HG03432 (cell line): Measurements from ENCODE around the gene ADAMTS2.

Experiments used
- ATAC-seq: cut with Tn5 transposase; IDR thresholded peaks from one replicate; pipeline ENCODE4 v1.9.1; 2021; ENCODE audit warnings: mild to moderate bottlenecking, moderate library complexity; ENCODE audit not compliant: unreplicated experiment

Gene ADAMTS2

DNA sequence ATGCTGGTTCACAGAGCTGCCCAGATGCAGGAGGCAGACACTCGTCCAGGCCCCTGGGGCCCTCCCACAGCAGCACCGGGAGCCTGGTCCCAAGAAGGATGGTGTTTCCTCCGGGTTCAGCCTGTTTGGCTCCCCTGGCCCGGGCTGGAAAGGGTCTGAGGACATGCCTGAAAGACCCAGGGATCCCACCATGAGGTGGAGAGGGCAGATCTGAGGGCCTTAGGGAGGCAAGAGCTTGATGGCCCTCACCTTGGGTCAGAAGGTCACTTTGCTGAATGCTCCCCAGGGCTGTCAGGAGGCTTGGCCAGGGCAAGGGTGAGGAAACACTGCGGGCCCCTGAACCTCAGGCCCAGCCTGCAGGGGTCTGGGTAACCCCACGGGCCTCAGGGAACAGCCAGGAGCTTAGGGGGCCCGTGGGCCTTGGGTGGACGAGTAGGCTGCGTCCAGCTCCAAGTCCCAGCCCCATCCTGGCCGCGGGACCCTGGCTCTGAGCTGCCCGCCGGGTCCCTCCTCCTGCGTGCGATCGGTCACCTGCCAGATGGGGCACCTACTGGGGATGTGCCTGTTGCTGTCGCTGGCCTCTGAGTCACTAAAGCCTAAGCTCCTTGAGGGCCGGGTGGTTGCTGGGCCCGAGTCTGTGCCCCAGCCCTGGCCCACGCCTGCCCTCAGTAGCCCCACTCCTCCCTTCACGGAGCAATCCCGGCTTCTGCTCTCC is 178.9 kb downstream of the ADAMTS2 start:
- no peak for ATAC-seq

DNA sequence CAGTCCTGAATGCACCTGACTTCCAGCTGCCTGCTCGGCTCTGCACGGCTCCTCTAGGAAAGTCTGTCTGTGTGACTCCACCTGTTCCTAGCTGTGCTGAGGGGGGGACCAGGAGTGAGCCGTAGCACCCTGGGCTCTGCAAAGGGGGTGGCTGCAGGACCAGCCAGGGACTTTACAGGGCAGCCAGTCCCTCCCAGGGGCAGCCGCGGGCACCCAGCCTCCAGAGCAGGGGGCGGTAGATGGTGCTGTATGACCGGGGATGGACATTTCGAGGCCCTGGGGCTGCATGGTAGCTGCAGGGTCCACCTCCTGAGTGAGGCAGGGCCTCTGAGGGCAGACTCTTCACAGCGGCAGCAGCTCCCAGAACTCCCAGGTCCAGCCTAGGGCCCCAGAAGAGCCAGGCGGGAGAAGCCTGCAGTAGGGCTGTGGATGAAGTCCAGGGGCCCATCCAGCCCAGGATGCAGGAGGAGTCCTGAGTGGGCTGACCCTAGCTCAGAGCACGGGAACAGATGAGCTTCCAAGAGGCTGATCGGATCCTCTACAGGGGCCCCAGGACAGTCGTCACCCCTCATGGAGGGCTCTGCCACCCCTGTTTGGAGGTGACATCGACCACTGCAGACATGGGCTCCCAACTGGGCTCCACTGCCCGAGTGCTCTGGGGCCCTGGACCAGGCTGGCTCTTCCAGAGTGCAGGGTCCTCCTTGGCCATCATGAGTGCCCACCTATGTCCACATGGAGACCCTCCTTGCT is 179.7 kb downstream of the ADAMTS2 start:
- ATAC-seq, result no peak

DNA sequence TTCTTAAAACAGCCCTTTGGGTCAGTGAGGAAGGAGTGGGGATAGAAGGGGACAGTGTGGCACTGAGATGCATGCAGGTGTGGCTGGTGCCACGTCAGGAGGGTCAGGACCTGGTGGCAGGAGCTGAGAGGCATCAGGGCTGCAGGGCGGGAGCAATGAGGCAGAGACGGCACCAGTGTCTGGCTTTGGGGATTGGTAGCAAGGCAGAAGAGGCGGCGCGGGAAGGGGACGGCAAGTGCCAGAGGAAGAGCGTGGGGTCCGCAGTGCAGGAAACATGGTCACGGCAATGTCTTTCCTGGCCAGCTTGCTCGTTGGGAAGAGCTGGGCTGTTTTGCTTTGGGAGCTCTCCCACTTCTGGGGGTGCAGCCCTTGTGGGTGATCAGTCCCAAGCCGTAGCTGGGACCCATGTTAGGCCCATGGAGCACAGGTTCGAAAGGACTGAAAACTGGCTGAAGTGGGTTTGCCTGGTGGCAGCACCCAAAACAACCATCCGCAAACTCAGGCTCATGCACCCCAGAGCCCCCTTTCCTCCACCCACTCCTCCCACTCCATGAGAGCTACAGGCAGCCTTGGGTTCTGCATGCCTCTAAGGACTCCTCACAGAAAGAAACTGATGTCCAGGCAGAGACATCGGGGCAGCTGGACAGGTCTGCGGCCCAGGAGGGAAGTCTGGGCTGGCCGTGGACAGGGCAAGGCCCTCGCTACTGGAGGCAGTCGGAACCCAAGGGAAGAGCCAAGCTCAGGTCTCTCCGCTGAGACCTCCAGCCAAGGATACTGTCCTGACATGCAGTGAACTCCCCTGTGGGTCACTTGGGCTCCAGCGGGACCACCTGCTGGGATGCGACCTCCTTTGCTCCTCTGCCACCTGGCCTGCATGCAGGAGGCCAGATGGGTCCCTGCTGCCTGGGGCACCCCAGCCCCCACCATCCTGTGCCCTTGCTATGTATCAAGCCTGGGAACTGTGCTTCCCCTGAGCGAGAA is 180.6 kb downstream of the ADAMTS2 start:
- no peak for ATAC-seq

GRCh38 chr5:179163236-179164155 is 181.8 kb downstream of the ADAMTS2 start:
- ATAC-seq, result no peak

GRCh38 chr5:179162351-179163235 is 182.7 kb downstream of the ADAMTS2 start:
- ATAC-seq, result no peak

DNA sequence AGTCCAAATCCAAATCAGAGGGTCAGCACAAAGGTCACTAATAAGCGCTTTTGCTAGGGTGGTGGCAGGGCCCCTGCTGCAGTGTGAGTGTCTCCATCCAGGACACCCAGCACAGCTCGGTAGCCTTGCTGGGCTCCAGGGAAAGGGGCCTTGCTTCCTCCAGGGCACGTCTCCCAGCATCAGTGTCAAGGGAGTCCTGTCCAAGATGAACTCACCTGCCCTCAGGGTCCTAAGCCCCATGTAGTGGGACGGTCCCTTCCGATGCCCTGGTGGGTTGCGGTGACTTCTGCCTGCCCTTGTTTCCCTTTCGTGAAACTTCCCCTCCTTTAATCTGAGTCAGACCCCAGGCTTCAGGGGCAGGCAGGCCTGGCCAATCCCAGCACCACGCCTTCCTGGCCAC is 183.4 kb downstream of the ADAMTS2 start:
- ATAC-seq, result no peak

DNA sequence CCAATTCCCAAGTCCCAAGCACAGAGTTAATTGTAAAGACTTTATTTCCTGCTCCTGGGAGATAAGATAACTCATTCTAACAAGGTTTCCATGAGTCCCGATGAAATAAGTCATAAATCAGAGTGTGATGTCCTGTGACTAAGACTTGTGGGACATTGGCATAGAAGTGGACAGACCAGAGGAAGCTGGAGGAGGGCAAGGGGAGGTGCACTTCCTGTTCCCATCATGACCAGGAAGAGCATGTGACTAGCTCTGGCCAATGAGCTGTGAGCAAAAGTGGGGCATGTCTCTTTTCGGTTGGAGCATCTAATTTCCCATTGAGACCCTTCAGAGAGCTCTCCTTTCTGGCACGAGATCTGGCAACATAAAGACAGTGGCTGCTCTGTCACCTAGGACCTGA is 184.7 kb downstream of the ADAMTS2 start:
- no peak for ATAC-seq

GRCh38 chr5:179158556-179158955 is 186.7 kb downstream of the ADAMTS2 start:
- no peak for ATAC-seq

GRCh38 chr5:179154991-179155955 is 190.0 kb downstream of the ADAMTS2 start:
- no peak for ATAC-seq

GRCh38 chr5:179154346-179154990 is 190.8 kb downstream of the ADAMTS2 start:
- no peak for ATAC-seq

GRCh38 chr5:179153921-179154345 is 191.3 kb downstream of the ADAMTS2 start:
- ATAC-seq, result no peak

- ATAC-seq, result no peak
Observed at GRCh38 chr5:179153341-179153901, 191.8 kb downstream of the ADAMTS2 start.

DNA sequence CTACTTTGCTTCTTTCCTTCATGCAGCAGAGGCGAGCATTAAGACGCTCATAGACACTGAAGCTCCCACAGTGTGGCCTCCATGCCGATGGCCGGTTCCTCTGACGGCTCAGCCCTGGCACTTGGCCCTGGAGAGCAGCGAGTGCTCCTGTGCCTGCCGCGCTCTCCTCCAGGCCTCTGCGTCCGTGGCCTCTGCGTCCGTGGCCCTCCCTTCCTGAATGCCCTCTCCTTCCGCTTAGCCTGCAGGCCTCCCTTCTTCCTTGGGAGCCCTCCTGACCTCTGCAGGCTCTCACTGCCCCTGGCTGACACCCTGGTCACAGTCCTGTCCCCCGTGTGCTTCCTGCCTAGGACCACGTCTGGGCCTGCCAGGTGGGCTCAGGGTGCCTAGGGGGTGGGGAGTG is 192.3 kb downstream of the ADAMTS2 start:
- ATAC-seq, result no peak

- ATAC-seq, result no peak
Observed at GRCh38 chr5:179152144-179152895, 192.9 kb downstream of the ADAMTS2 start.

DNA sequence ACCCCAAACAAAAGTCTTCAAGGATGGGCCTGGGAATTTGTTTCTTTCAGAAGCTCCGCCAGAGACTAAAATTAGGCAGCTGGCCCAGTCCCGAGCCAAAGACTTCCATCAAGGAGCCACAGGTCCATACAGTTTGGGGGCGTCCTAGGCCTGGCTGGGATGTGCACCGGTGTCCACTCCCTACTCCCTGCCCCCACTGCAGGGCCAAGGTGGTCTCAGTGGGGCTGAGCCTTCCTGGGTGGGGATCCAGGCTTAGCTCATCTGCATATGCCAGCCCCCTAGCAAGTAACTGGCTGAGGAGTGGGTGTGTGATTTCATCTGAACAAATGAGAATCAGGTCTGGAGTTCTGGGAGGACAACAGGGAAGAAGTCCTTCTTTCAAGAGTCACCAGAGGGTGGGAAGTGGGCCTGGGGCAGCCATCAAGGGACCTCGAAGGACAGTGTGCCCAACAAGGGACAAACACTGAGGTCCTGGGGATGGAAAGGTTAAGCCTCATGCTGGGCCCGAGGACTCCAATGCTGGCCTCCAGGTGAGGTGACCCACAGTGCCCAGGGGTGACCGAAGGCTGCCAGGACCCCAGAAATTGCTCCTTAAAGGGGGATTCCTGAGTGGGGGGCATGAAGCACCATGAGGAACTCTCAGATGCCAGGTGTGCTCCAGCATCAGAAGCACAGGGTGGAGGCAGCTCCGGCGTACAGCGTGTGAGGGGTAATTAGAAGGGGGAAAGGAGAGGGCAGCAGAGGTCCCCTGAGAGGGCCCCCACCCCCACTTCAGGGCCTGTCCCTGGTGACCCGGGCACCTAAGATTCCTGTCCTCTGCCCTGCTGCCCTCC is 193.8 kb downstream of the ADAMTS2 start:
- no peak for ATAC-seq

DNA sequence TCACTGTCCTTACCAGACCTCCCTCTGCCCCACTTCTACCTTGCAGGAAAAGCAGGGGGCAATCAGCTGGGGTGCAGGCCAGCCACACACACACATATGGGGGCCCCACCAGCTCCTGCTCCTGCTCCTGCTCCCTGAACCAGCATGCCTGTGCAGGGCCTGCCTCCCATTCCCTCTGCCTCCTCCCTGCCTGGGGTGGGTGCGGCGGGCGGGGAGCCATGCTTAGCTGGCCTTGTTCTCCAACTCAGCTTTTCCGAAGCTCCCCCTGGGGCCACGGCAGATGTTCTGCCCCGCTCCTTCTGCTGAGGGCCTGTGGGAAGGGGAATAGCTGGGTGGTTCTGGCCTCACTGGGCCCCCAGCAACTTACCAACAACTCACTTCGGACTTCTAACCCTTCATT is 195.2 kb downstream of the ADAMTS2 start:
- no peak for ATAC-seq
